GM19351 (cell line): ENCODE results near the gene RAPSN.

Source experiments
- ATAC-seq: cut with Tn5 transposase; IDR thresholded peaks from one replicate; pipeline ENCODE4 v1.9.1; 2021; ENCODE audit warnings: mild to moderate bottlenecking, moderate library complexity; ENCODE audit not compliant: unreplicated experiment

The RAPSN gene

DNA sequence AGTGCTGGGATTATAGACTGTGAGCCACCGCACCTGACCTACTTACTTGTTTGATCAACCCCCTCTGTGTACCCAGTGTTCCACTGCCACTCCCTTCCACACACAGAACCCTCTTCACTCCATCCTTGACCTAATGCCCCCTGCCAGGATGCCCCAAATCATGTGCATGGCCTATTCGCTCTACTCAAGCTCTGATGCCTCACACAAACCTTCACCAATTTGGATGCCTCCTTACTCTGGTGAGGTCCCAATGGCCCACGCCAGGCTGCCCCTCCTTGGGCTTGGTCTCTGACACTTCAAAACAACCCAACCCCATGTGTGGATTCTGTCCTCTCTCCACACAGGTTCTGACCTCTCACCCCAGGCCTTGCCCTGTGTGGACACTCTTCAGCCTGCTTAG is 13.2 kb downstream of the RAPSN start:
- no peak for ATAC-seq

DNA sequence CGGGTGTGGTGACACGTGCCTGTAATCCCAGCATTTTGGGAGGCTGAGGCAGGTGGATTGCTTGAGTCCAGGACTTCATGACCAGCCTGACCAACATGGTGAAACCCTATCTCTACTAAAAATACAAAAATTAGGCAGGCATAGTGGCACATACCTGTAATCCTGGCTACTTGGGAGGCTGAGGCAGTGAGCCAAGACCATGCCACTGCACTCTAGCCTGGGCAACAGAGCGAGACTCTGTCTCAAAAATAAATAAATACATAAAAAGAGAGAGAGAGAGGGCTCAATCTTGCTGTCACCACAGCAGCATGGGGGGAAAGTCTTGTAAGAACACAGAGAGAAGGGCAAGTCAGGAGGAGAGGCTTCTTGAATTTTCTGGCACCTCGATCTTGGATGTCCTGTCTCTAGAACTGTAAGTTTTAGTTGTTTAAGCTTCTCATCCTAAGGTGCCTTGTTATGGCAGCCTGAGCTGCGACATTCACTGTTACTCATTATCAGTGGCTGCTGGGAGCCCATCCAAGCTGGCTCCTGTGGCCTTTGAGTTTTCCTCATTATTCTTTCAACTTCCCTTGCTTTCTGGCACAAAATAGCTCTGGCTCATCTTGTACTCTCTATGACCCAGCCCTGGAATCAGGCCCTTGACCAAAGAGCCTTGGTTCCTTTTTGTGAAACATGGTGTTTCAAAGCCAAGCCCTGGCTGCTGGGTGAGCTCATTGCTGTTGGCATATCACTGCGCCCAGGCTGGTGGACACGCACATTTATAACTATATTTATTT is 14.7 kb downstream of the RAPSN start:
- no peak for ATAC-seq

DNA sequence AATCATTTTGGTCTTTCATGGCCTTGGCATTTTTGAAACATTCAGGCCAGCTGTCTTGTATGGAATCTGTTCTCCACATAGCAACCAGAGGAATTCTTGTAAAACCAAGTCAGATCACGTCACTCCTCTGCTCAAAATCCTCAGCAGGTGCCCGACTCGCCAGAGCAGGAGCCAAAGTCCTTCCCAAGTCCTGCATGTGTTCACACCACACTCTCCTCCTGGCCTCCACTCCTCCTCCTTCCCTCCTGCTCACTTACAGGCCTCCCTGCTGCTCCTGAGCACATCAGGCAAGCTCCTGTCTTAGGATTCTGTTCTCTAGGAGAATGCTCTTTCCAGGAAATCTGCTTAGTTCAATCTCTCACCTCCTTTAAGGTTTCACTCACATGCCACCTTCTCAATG is 15.8 kb downstream of the RAPSN start:
- ATAC-seq, result no peak

DNA sequence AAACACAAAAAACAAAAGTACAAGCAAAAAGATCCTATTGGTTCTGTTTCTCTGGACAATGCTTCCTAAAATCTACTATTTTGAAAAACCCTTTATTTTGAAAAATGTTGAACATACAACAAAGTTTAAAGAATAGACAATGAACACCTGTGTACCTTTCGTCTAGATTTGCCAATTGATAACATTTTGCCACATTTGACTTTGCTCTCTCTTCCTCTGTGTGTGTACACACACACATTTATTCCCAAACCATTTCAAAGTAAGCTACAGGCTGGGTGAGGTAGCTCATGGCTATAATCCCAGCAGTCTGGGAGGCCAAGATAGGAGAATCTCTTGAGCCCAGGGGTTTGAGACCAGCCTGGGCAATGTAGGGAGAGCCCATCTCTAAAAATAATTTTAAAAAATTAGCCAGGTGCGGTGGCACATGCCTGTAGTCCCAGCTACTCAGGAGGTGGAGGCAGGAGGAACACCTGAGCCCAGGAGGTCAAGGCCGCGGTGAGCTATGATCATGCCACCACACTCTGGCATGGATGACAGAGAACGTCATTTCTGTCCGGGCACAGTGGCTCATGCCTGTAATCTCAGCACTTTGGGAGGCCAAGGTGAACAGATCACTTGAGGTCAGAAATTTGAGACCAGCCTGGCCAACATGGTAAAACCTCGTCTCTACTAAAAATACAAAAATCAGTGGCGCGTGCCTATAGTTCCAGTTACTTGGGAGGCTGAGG is 17.4 kb downstream of the RAPSN start:
- no peak for ATAC-seq

DNA sequence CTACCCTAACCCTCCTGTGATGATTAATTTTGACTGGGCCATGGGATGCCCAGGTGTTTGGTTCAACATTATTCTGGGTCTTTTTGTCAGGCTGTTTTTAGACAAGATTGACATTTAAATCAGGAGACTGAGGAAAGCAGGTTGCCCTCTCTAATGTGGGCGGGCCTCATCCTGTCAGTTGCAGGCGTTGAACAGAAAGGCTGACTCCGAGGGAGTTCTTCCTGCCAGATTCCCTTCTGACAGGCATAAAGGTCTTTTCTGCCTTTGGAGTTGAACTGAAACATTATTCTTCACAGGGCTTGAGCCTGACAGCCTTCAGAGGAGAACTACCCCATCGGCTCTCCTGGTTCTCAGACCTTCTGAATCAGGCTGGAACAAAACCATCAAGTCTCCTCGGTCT is 18.4 kb downstream of the RAPSN start:
- ATAC-seq, result no peak

DNA sequence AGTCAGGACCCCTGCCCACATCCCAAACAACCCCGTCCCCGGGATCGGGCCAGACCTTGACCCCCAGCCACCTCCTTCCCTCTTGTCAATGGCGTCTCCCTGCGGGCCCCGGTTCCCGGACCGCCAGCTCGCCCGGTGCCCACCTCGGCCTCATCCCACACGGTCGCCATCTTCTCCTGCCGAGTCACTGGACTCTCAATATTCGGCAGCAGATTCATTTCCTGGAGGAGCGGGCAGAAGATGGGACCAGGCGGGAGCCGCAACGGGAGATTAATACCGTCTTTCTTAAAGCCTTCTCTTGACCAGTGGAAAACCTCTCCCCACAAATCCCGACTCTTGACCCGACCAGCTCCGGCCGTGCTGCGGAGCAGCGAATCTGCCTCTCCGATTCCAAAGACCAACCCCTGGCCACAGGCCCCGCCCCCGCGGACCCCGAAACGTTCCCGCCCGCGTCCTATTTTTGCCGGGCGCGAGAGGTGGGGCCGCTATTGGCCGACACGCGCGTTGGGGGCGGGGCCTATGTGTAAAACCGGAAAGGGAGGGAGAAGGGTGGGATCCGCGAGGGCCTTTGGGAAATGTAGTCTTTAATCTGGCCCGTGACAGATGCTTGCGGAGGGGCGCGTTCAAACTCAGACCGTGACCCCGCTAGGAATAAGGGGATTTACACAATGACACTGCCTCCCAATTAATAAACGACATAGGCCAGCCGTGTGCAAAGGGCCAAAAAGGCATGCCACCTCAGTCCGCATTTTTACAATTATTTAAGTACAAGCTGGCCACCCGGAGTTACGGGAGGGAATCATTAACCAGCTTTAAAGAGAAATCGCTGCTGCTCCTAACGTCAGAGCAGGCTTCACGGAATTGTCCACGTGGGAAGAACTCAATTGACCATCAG is 22.6 kb downstream of the RAPSN start, which contains the start of gene PSMC3:
PSMC3 (minus strand) TSS at position 378 of the 895 bp plus-strand sequence; CDS start at position 218, 160 bp downstream.
- ATAC-seq, result peak; percentile 92

DNA sequence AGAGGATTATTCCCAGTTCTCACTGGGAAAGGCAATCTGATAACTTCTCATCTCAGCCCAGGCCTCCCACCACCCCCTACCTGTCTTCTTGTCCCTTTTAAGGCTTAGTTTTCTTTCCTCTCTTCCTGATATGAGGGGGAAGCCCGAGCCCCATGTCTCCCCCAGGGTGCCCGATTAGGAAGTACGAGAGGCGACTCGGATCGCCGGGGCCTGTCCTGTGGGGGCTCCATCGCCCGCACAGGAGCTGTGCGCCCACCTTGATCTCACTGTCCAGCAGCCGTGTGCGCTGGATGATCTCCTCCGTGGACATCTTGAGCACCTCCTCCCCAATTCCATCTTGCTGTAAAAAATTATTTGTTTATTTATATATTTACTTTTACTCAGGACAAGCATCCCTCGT is 23.3 kb downstream of the RAPSN start:
- ATAC-seq, result no peak

DNA sequence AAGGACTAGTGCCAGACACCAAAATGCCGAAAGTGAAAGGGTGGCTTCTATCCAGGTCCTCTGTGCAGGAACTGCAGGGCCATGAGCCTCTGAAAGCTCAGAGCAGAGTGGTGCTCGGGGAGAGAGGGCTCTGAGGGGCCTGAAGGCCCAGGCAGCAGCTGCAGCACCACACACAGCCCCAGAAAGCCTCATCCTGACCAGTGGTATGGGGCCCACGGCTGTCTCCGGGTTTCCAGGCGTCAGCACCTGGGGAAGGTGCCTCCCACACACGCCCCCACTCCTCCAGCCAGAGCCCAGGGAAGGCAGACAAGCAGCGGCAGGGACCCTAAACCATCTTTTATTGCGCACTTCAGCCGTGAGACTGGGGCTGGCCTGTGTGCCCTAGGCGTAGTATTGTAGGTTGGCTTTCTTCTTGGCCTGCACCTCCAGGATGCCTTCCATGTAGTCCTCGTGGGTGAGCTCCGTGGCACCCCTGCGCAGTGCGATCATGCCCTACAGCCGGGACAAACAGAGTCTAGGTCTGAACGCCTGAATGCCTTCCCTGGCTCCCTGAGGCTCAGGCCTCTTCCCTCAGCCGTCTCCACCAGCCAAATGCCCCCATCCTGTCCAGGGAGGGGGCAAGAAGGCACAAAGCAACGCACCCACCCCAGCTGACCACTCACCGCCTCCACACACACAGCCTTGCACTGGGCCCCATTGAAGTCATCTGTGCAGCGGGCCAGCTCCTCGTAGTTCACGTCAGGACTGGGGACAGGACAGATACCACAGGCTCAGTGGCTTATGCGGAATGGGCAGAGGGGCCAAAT is 30.3 kb downstream of the RAPSN start:
- no peak for ATAC-seq

DNA sequence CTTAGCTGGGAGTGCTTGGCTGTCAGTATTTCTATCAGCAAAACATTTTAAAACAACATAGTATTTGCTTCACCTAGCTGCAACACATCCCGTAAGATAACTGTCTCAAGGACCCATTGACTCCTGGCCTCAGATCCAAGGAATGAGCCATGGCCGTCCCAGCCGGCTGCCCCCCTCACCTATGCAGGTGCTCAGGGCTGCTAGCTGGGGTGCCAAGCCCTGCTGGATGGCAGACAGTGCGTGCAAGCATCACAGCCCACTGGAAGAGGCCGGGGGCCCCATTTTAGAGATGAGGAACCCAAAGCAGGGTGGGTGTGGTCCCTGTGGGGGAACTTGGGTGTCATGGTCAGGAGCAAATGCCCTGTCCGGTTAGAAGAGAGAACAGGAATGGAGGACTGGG is 31.2 kb downstream of the RAPSN start:
- ATAC-seq, result no peak

DNA sequence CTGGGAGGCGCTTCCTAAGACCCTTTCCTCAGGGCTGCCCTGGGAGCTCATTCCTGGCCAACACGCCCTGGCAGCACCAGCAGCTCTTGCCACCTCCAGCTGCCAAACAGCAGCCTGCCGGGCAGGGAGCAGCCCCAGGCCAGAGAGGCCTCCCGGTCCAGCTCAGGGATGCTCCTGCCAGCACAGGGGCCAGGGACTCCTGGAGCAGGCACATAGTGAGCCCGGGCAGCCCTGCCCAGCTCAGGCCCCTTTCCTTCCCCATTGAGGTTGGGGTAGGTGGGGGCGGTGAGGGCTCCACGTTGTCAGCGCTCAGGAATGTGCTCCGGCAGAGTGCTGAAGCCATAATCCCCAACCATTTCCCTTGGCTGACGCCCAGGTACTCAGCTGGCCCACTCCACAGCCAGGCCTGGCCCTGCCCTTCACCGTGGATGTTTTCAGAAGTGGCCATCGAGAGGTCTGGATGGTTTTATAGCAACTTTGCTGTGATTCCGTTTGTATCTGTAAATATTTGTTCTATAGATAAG is 32.9 kb downstream of the RAPSN start:
- no peak for ATAC-seq

DNA sequence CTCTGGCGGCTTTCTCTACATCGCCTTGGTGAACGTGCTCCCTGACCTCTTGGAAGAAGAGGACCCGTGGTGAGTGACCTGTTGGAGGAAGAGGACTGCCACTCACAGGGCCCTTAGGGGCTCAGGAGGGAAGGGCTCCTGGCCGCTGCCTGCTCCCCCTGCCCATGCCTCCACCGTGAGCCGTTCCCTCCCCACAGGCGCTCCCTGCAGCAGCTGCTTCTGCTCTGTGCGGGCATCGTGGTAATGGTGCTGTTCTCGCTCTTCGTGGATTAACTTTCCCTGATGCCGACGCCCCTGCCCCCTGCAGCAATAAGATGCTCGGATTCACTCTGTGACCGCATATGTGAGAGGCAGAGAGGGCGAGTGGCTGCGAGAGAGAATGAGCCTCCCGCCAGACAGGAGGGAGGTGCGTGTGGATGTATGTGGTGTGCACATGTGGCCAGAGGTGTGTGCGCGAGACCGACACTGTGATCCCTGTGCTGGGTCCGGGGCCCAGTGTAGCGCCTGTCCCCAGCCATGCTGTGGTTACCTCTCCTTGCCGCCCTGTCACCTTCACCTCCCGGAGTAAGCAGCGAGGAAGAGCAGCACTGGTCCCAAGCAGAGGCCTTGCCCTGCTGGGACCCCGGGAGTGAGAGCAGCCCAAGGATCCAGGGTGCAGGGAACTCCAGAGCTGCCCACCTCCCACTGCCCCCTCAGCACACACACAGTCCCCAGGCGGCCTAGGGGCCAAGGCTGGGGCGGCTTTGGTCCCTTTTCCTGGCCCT is 33.7 kb downstream of the RAPSN start:
- no peak for ATAC-seq

DNA sequence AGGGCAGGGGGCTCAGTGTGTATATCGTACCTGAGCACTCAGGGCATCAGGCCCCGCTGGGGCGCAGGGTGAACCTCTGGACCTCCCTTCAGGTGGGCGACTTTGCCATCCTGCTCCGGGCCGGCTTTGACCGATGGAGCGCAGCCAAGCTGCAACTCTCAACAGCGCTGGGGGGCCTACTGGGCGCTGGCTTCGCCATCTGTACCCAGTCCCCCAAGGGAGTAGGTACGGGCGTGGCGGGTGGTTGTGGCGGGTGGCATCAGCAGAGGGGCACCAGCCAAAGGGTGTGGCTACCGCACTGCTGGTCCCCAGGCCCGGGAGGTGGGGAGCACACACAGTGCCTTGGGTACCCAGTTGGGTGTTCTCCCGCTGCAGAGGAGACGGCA is 34.3 kb downstream of the RAPSN start:
- no peak for ATAC-seq

DNA sequence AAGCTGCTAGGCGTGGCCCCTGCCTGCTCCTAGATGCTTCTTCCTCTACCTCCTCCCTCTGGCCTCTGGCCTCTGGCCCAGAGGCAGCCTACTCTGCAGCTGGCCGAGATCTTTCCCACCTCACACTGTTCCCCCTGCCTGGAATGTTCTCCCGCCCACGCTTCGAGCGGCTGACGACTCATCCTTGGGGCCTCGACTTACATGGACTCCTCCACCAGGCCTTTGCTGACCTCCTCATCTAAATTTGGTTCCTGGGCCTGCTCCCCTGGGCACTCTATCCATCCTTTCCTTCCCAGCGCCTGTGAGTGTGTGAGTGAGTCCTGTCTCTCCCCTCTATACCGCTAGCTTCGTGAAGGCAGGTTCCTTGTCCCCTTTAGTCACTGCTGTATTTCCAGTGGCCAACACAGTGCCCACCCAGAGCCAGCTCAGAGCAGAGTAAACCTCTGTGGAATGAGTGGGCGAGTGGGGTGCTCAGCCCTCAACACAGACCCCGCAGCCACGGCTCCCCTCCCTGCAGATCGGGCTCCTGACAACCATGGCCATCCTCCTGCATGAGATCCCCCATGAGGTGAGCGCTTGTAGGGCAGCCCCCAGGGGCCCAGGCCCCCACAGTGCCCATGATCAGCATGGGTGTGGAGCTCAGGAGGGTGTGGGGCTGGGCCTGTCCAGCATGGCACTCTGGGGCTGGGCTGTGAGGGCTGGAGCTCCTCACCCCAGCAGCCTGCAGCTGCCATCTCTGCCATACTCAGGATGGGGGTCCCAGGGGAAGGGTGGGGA is 34.8 kb downstream of the RAPSN start:
- no peak for ATAC-seq

DNA sequence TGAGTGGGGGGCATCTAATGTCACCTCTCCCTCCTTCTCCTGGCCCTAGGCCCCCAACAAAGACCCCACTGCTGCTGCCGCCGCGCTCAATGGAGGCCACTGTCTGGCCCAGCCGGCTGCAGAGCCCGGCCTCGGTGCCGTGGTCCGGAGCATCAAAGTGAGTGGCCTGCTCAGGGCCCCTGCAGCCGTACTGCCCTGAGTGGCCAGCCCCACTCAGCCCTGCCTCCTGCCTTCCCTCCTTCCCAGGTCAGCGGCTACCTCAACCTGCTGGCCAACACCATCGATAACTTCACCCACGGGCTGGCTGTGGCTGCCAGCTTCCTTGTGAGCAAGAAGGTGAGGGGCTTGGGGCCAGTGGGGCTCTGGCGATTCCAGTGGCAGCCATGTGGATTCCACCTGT is 35.6 kb downstream of the RAPSN start:
- no peak for ATAC-seq

DNA sequence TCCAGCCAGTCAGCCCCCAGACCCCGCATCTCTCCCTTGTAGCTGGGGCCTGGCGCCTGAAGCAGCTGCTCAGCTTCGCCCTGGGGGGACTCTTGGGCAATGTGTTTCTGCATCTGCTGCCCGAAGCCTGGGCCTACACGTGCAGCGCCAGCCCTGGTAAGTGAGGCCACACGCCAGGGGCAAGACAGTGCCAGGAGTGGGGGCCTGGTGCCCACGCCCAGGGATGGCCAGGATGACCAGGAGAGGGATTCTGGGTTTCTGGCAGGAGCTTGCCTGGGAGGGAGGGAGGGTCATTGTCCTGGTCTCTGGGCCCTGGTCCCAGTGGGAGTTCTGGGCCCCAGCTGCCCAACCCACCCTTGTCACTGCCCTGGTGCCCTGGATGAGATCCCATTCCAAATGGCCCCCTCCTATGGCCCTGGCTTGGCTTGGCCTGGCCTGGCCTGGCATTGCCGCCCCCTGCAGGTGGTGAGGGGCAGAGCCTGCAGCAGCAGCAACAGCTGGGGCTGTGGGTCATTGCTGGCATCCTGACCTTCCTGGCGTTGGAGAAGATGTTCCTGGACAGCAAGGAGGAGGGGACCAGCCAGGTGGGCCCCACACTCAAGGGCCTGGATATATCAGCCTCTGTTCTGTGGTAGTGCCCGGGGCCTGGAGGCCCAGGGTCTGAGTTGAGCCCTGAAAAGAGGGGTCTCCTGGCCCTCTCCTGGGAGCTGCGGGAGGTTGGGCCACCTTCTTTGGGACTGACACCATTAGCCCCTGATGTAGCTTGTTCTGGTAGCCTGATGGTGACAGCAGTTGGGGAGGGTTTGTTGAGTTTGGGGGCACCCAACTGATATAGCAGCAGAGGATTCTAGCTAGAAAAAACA is 36.8 kb downstream of the RAPSN start:
- ATAC-seq, result no peak

DNA sequence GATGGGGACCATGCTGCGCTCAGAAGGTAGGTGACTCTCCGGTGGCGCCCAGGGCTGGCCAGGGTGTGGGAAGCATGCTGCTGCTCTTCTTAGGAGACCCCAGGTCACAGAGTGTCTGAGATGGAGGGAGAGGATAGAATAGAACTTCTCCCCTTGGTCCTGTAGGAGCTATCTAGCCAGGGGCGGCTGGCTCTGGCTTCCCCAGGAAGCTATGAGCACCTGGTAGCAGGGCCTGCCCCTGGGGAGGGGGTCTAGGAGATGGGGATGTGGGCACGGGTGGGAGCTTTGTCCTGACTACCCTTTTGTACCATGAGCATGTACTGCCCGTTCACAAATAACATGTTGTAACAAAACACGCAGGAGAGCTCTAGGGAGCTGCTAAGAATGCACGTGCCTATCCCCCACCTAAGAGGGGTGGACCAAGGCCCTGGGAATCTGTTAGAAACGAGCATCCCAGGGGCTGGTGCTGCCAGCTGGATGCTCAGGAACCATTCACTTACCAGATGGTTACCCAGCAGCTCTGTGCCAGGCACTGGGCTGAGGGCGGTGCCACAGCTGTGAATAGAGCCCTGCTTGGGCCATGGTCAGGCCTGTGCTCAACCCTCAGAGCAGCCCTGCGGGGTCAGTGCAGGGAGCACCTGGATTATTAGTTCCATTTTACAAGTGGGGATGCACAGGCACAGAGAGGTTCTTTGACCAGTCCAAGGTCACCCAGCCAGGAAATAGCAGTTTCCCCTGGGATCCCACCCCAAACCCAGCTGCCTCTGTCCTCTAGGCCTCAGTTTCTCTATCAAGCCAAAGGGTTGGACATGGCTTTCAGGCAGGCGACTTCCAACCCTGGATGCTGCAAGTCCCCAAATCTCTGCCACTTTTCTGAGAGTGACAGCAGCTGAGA is 38.3 kb downstream of the RAPSN start:
- ATAC-seq, result no peak
